Urothelium cell line (cell line): Measurements from ENCODE around the gene LRTM1.

Source experiments
- DNase-seq: peaks from one replicate; pipeline ENCODE4 v3.0.0; 2011; ENCODE audit warnings: low spot score, mixed read lengths
- FAIRE-seq: peaks from 2 replicates; lab custom pipeline; 2011; peaks lifted over from hg19 to GRCh38; lab: Jason Lieb, UNC

The LRTM1 gene

GRCh38 chr3:54941690-54942362 is 14.0 kb upstream of the LRTM1 start:
- DNase-seq: no peak
- no peak for FAIRE-seq

GRCh38 chr3:54940971-54941370 is 13.1 kb upstream of the LRTM1 start:
- no peak for FAIRE-seq
- DNase-seq: no peak

- no peak for FAIRE-seq
Measured at GRCh38 chr3:54939557-54940300, 11.9 kb upstream of the LRTM1 start.

GRCh38 chr3:54936561-54936960 is 8.7 kb upstream of the LRTM1 start:
- FAIRE-seq: no peak
- DNase-seq: no peak

More at GRCh38 chr3:54939557-54940300, 11.9 kb upstream of the LRTM1 start:
- DNase-seq: no peak

- FAIRE-seq (no peak), DNase-seq (no peak)
Measured at GRCh38 chr3:54935869-54936268, 8.0 kb upstream of the LRTM1 start.

- no peak for DNase-seq
- no peak for FAIRE-seq
Measured at GRCh38 chr3:54932606-54933005, 4.7 kb upstream of the LRTM1 start.

- DNase-seq (no peak), FAIRE-seq (no peak)
Measured at GRCh38 chr3:54931182-54931581, 3.3 kb upstream of the LRTM1 start.

GRCh38 chr3:54918516-54918915 is 9.3 kb downstream of the LRTM1 start:
- DNase-seq (no peak), FAIRE-seq (no peak)

GRCh38 chr3:54917862-54918261 is 10.0 kb downstream of the LRTM1 start:
- FAIRE-seq: no peak
- no peak for DNase-seq

- no peak for DNase-seq
- FAIRE-seq: no peak
Measured at GRCh38 chr3:54917174-54917573, 10.7 kb downstream of the LRTM1 start.

GRCh38 chr3:54916732-54917131 is 11.1 kb downstream of the LRTM1 start:
- DNase-seq: no peak

GRCh38 chr3:54915976-54916375 is 11.9 kb downstream of the LRTM1 start:
- DNase-seq (no peak), FAIRE-seq (no peak)

More at GRCh38 chr3:54916732-54917131, 11.1 kb downstream of the LRTM1 start:
- FAIRE-seq: no peak

GRCh38 chr3:54915181-54915580 is 12.7 kb downstream of the LRTM1 start:
- FAIRE-seq (no peak), DNase-seq (no peak)

- FAIRE-seq: no peak
- no peak for DNase-seq
Measured at GRCh38 chr3:54914180-54914579, 13.7 kb downstream of the LRTM1 start.

GRCh38 chr3:54909191-54909590 is 18.7 kb downstream of the LRTM1 start:
- DNase-seq (no peak), FAIRE-seq (no peak)

- no peak for FAIRE-seq
- DNase-seq: no peak
Measured at GRCh38 chr3:54906763-54907162, 21.1 kb downstream of the LRTM1 start.

- FAIRE-seq (no peak), DNase-seq (no peak)
Measured at GRCh38 chr3:54905920-54906319, 21.9 kb downstream of the LRTM1 start.

- no peak for FAIRE-seq
- DNase-seq: no peak
Measured at GRCh38 chr3:54905261-54905888, 22.5 kb downstream of the LRTM1 start.

GRCh38 chr3:54901906-54902685 is 25.8 kb downstream of the LRTM1 start:
- DNase-seq (no peak), FAIRE-seq (no peak)

GRCh38 chr3:54900838-54901591 is 26.8 kb downstream of the LRTM1 start:
- no peak for DNase-seq
- FAIRE-seq: peak; percentile 65
